GM15510 (cell line): ENCODE results near the gene TNFSF18.

Source experiments
- POLR2A ChIP-seq: IDR thresholded peaks from 3 replicates; pipeline ENCODE4 v1.6.1; 2011; ENCODE audit warnings: borderline replicate concordance; ENCODE audit not compliant: insufficient read length; ENCODE audit errors: extremely low read depth

The TNFSF18 gene

GRCh38 chr1:173050865-173051264 lies at the start of gene TNFSF18:
Gene TNFSF18 (minus strand): TSS chr1:173050941. CDS start chr1:173050896, 45 bp downstream.
- no peak for TF ChIP-seq POLR2A

- TF ChIP-seq POLR2A, result no peak
These were observed 48.4 kb upstream of the TNFSF18 start for GRCh38 chr1:173099166-173099565.

GRCh38 chr1:173098117-173098516 lies 47.4 kb upstream of the TNFSF18 start:
- TF ChIP-seq POLR2A, result no peak

GRCh38 chr1:173097001-173097400 lies 46.3 kb upstream of the TNFSF18 start:
- no peak for TF ChIP-seq POLR2A

GRCh38 chr1:173095632-173096031 lies 44.9 kb upstream of the TNFSF18 start:
- no peak for TF ChIP-seq POLR2A

- no peak for TF ChIP-seq POLR2A
These were observed 43.8 kb upstream of the TNFSF18 start for GRCh38 chr1:173094541-173094940.

- no peak for TF ChIP-seq POLR2A
These were observed 43.1 kb upstream of the TNFSF18 start for GRCh38 chr1:173093691-173094445.

GRCh38 chr1:173084292-173084691 lies 33.6 kb upstream of the TNFSF18 start:
- TF ChIP-seq POLR2A, result no peak

- TF ChIP-seq POLR2A, result no peak
These were observed 32.2 kb upstream of the TNFSF18 start for GRCh38 chr1:173082913-173083312.

GRCh38 chr1:173064011-173064410 lies 13.3 kb upstream of the TNFSF18 start:
- TF ChIP-seq POLR2A, result no peak

- no peak for TF ChIP-seq POLR2A
These were observed 12.4 kb upstream of the TNFSF18 start for GRCh38 chr1:173063171-173063570.

- TF ChIP-seq POLR2A, result no peak
These were observed 11.6 kb upstream of the TNFSF18 start for GRCh38 chr1:173062150-173062938.

- no peak for TF ChIP-seq POLR2A
These were observed 7.8 kb upstream of the TNFSF18 start for GRCh38 chr1:173058556-173058955.

GRCh38 chr1:173057984-173058383 lies 7.2 kb upstream of the TNFSF18 start:
- no peak for TF ChIP-seq POLR2A

GRCh38 chr1:173056365-173056764 lies 5.6 kb upstream of the TNFSF18 start:
- no peak for TF ChIP-seq POLR2A
